ENCODE measurements around the gene CUBN.

CUBN gene

GRCh38 chr10:17092216-17092944 lies 37.2 kb downstream of the CUBN start:
- no CpG with 5 or more reads among the region's 4 CpGs for WGBS (ENCODE audit: extremely low coverage, insufficient coverage, low lambda C conversion rate)
- Histone ChIP-seq H3K4me2 (ENCODE audit: low read length) (no peak overlapping the region), H3K36me3 (ENCODE audit: control insufficient read depth, insufficient read depth, low read length) (no peaks in the 10 kb centered on the region), H2BK120ac (ENCODE audit: low read depth, low read length) (no peak overlapping the region), H2BK15ac (replicated peaks; ENCODE audit: low read depth) (no peak overlapping the region), H3K27me3 (ENCODE audit: insufficient read depth, low read length, poor library complexity) (no peaks in the 10 kb centered on the region), H3K79me1 (ENCODE audit: low read length) (no peaks in the 10 kb centered on the region), H3K4ac (ENCODE audit: low read depth, low read length) (no peak overlapping the region), H3K23ac (ENCODE audit: low read length) (no peak overlapping the region), H3K27ac (ENCODE audit: low read depth, low read length) (no peak overlapping the region), H2BK5ac (ENCODE audit: low read length) (no peak overlapping the region), H3K4me3 (ENCODE audit: low read length) (no peak overlapping the region), H4K8ac (ENCODE audit: low read depth, low read length) (no peak overlapping the region), H2AK5ac (ENCODE audit: low read length) (no peak overlapping the region), H3K9ac (ENCODE audit: low read length) (no peak overlapping the region), H3K56ac (ENCODE audit: low read length) (no peak overlapping the region), H4K5ac (ENCODE audit: low read length) (no peak overlapping the region), H3K79me2 (ENCODE audit: control insufficient read depth, insufficient read depth, low read length) (no peaks in the 10 kb centered on the region), H3K18ac (ENCODE audit: low read length) (no peak overlapping the region), H3K4me1 (ENCODE audit: control insufficient read depth, low read depth, low read length) (no peaks in the 10 kb centered on the region)
- no peak for DNase-seq

GRCh38 chr10:17088118-17088806 lies 41.3 kb downstream of the CUBN start:
- no peak for DNase-seq

DNA sequence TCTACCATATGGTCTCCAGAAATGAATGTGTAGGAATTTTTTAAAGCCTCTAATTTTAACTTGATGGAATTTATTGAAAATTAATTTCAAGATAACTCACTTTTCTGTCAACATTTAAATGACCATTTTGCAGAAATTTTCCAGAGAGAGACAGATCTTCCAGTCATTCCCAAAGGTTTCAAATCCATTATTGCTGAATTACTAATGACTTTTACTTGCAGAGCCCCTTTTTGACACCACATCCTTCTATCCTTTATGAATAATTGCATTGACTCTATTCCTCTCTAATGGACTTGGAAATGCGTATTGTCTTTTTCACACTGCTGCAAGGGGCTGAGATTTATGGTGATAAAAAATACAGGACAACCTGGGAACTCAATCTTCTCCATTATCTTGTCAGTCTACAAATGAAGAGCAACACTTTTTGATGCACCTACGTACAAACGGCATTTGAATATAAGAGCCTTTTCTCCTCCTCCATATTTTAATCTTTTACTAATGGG lies 42.7 kb downstream of the CUBN start:
- Histone ChIP-seq H3K23ac (ENCODE audit: low read length) (no peak overlapping the region), H3K4me1 (ENCODE audit: control insufficient read depth, low read depth, low read length) (no peaks in the 10 kb centered on the region), H3K9ac (ENCODE audit: low read length) (no peak overlapping the region), H2BK5ac (ENCODE audit: low read length) (no peak overlapping the region), H3K36me3 (ENCODE audit: control insufficient read depth, insufficient read depth, low read length) (no peaks in the 10 kb centered on the region), H2BK120ac (ENCODE audit: low read depth, low read length) (no peak overlapping the region), H3K27me3 (ENCODE audit: insufficient read depth, low read length, poor library complexity) (no peaks in the 10 kb centered on the region), H3K4me3 (ENCODE audit: low read length) (no peak overlapping the region), H2BK15ac (replicated peaks; ENCODE audit: low read depth) (no peak overlapping the region), H4K5ac (ENCODE audit: low read length) (no peak overlapping the region), H2AK5ac (ENCODE audit: low read length) (no peak overlapping the region), H3K56ac (ENCODE audit: low read length) (no peak overlapping the region), H3K18ac (ENCODE audit: low read length) (no peak overlapping the region), H3K79me1 (ENCODE audit: low read length) (no peaks in the 10 kb centered on the region), H3K79me2 (ENCODE audit: control insufficient read depth, insufficient read depth, low read length) (no peaks in the 10 kb centered on the region), H3K27ac (ENCODE audit: low read depth, low read length) (no peak overlapping the region), H3K4me2 (ENCODE audit: low read length) (no peak overlapping the region), H4K8ac (ENCODE audit: low read depth, low read length) (no peak overlapping the region), H3K4ac (ENCODE audit: low read depth, low read length) (no peak overlapping the region)
- WGBS (ENCODE audit: extremely low coverage, insufficient coverage, low lambda C conversion rate), result no CpG with 5 or more reads among the region's 3 CpGs
- no peak for DNase-seq

More at GRCh38 chr10:17088118-17088806, 41.3 kb downstream of the CUBN start:
- Histone ChIP-seq H3K4ac (ENCODE audit: low read depth, low read length) (no peak overlapping the region), H2AK5ac (ENCODE audit: low read length) (no peak overlapping the region), H3K4me3 (ENCODE audit: low read length) (no peak overlapping the region), H3K23ac (ENCODE audit: low read length) (no peak overlapping the region), H3K79me2 (ENCODE audit: control insufficient read depth, insufficient read depth, low read length) (no peaks in the 10 kb centered on the region), H3K18ac (ENCODE audit: low read length) (no peak overlapping the region), H3K27me3 (ENCODE audit: insufficient read depth, low read length, poor library complexity) (no peaks in the 10 kb centered on the region), H3K4me2 (ENCODE audit: low read length) (no peak overlapping the region), H3K36me3 (ENCODE audit: control insufficient read depth, insufficient read depth, low read length) (no peaks in the 10 kb centered on the region), H2BK120ac (ENCODE audit: low read depth, low read length) (no peak overlapping the region), H3K79me1 (ENCODE audit: low read length) (no peaks in the 10 kb centered on the region), H2BK5ac (ENCODE audit: low read length) (no peak overlapping the region), H3K56ac (ENCODE audit: low read length) (no peak overlapping the region), H4K5ac (ENCODE audit: low read length) (no peak overlapping the region), H3K27ac (ENCODE audit: low read depth, low read length) (no peak overlapping the region), H3K4me1 (ENCODE audit: control insufficient read depth, low read depth, low read length) (no peaks in the 10 kb centered on the region), H3K9ac (ENCODE audit: low read length) (no peak overlapping the region), H4K8ac (ENCODE audit: low read depth, low read length) (no peak overlapping the region), H2BK15ac (replicated peaks; ENCODE audit: low read depth) (no peak overlapping the region)
- no CpG with 5 or more reads among the region's 5 CpGs for WGBS (ENCODE audit: extremely low coverage, insufficient coverage, low lambda C conversion rate)

- Histone ChIP-seq H3K4me3 (ENCODE audit: low read length) (no peak overlapping the region), H2BK15ac (replicated peaks; ENCODE audit: low read depth) (no peak overlapping the region), H3K79me1 (ENCODE audit: low read length) (no peaks in the 10 kb centered on the region), H3K56ac (ENCODE audit: low read length) (no peak overlapping the region), H4K5ac (ENCODE audit: low read length) (no peak overlapping the region), H3K9ac (ENCODE audit: low read length) (no peak overlapping the region), H3K18ac (ENCODE audit: low read length) (no peak overlapping the region), H3K4me1 (ENCODE audit: control insufficient read depth, low read depth, low read length) (no peaks in the 10 kb centered on the region), H3K36me3 (ENCODE audit: control insufficient read depth, insufficient read depth, low read length) (no peaks in the 10 kb centered on the region), H2BK5ac (ENCODE audit: low read length) (no peak overlapping the region), H3K27ac (ENCODE audit: low read depth, low read length) (no peak overlapping the region), H3K27me3 (ENCODE audit: insufficient read depth, low read length, poor library complexity) (no peaks in the 10 kb centered on the region), H4K8ac (ENCODE audit: low read depth, low read length) (no peak overlapping the region), H3K79me2 (ENCODE audit: control insufficient read depth, insufficient read depth, low read length) (no peaks in the 10 kb centered on the region), H3K4me2 (ENCODE audit: low read length) (no peak overlapping the region), H3K23ac (ENCODE audit: low read length) (no peak overlapping the region), H3K4ac (ENCODE audit: low read depth, low read length) (no peak overlapping the region), H2AK5ac (ENCODE audit: low read length) (no peak overlapping the region), H2BK120ac (ENCODE audit: low read depth, low read length) (no peak overlapping the region)
- WGBS (ENCODE audit: extremely low coverage, insufficient coverage, low lambda C conversion rate), result no CpG with 5 or more reads among the region's 4 CpGs
- DNase-seq, result no peak
These were observed 44.4 kb downstream of the CUBN start for GRCh38 chr10:17085011-17085725.

GRCh38 chr10:17084258-17084657 lies 45.4 kb downstream of the CUBN start:
- H3K36me3 ChIP-seq (ENCODE audit: control insufficient read depth, insufficient read depth, low read length), result no peaks in the 10 kb centered on the region
- DNase-seq, result no peak
- H3K4ac ChIP-seq (ENCODE audit: low read depth, low read length), result no peak overlapping the region
- H3K56ac ChIP-seq (ENCODE audit: low read length), result no peak overlapping the region
- H2BK15ac ChIP-seq (replicated peaks; ENCODE audit: low read depth), result peak overlapping the region; percentile 36
- H3K4me1 ChIP-seq (ENCODE audit: control insufficient read depth, low read depth, low read length), result no peaks in the 10 kb centered on the region
- no CpG with 5 or more reads among the region's 6 CpGs for WGBS (ENCODE audit: extremely low coverage, insufficient coverage, low lambda C conversion rate)
- no peak overlapping the region for H3K4me2 ChIP-seq (ENCODE audit: low read length)
- no peak overlapping the region for H2BK120ac ChIP-seq (ENCODE audit: low read depth, low read length)
- H3K79me2 ChIP-seq (ENCODE audit: control insufficient read depth, insufficient read depth, low read length), result no peaks in the 10 kb centered on the region
- H4K8ac ChIP-seq (ENCODE audit: low read depth, low read length), result no peak overlapping the region
- H2BK5ac ChIP-seq (ENCODE audit: low read length), result no peak overlapping the region
- no peaks in the 10 kb centered on the region for H3K79me1 ChIP-seq (ENCODE audit: low read length)
- no peak overlapping the region for H4K5ac ChIP-seq (ENCODE audit: low read length)
- no peak overlapping the region for H3K18ac ChIP-seq (ENCODE audit: low read length)
- no peak overlapping the region for H3K4me3 ChIP-seq (ENCODE audit: low read length)
- H2AK5ac ChIP-seq (ENCODE audit: low read length), result no peak overlapping the region
- no peak overlapping the region for H3K9ac ChIP-seq (ENCODE audit: low read length)
- no peak overlapping the region for H3K27ac ChIP-seq (ENCODE audit: low read depth, low read length)
- no peaks in the 10 kb centered on the region for H3K27me3 ChIP-seq (ENCODE audit: insufficient read depth, low read length, poor library complexity)
- H3K23ac ChIP-seq (ENCODE audit: low read length), result no peak overlapping the region
